Stimulated activated CD4-positive, alpha-beta T cell treated with anti-CD3 and anti-CD28 coated beads, Interleukin-4, amount 100 ng/mL, for 24 hours (primary cell): ENCODE measurements around the gene HPCAL1.

Experiments used
- DNase-seq: peaks from one replicate; pipeline ENCODE4 v3.0.0-alpha.2; 2020

Gene HPCAL1

GRCh38 chr2:10372203-10372861 lies 69.6 kb downstream of the HPCAL1 start:
- DNase-seq = no peak

- DNase-seq = no peak
These were observed 70.1 kb downstream of the HPCAL1 start for GRCh38 chr2:10372862-10373240.

- DNase-seq = no peak
These were observed 71.2 kb downstream of the HPCAL1 start for GRCh38 chr2:10373931-10374330.

- no peak for DNase-seq
These were observed 71.7 kb downstream of the HPCAL1 start for GRCh38 chr2:10374362-10374943.

- DNase-seq = peak; percentile 46
These were observed 73.0 kb downstream of the HPCAL1 start for GRCh38 chr2:10375570-10376281.

GRCh38 chr2:10377052-10377746 lies 74.5 kb downstream of the HPCAL1 start:
- DNase-seq = no peak

- DNase-seq = no peak
These were observed 75.0 kb downstream of the HPCAL1 start for GRCh38 chr2:10377747-10378085.

GRCh38 chr2:10378189-10378588 lies 75.5 kb downstream of the HPCAL1 start:
- DNase-seq = peak; percentile 35

- DNase-seq = no peak
These were observed 77.6 kb downstream of the HPCAL1 start for GRCh38 chr2:10380048-10380926.

GRCh38 chr2:10381997-10382353 lies 79.3 kb downstream of the HPCAL1 start:
- no peak for DNase-seq

- DNase-seq = peak; percentile 32
These were observed 79.8 kb downstream of the HPCAL1 start for GRCh38 chr2:10382354-10383061.

GRCh38 chr2:10383960-10384734 lies 81.4 kb downstream of the HPCAL1 start:
- DNase-seq = no peak

GRCh38 chr2:10385501-10385900 lies 82.8 kb downstream of the HPCAL1 start:
- DNase-seq = no peak

GRCh38 chr2:10385933-10386773 lies 83.4 kb downstream of the HPCAL1 start:
- DNase-seq = no peak

GRCh38 chr2:10387033-10387432 lies 84.3 kb downstream of the HPCAL1 start:
- DNase-seq = no peak

- no peak for DNase-seq
These were observed 86.4 kb downstream of the HPCAL1 start for GRCh38 chr2:10388954-10389560.

GRCh38 chr2:10389573-10389972 lies 86.9 kb downstream of the HPCAL1 start:
- no peak for DNase-seq

- no peak for DNase-seq
These were observed 87.7 kb downstream of the HPCAL1 start for GRCh38 chr2:10390369-10390801.

- no peak for DNase-seq
These were observed 89.4 kb downstream of the HPCAL1 start for GRCh38 chr2:10392100-10392499.

- DNase-seq = no peak
These were observed 89.8 kb downstream of the HPCAL1 start for GRCh38 chr2:10392548-10392947.
